C4-2B (cell line): ENCODE measurements around the gene FHAD1.

Experiments
- CTCF ChIP-seq: fragments of 450-650 bp; conservative IDR thresholded peaks from 2 replicates; pipeline ENCODE4 v1.5.1; 2017; ENCODE audit warnings: mild to moderate bottlenecking
- ZFX ChIP-seq: fragments of 450-650 bp; IDR thresholded peaks from 2 replicates; pipeline ENCODE4 v1.6.1; 2017

DNA sequence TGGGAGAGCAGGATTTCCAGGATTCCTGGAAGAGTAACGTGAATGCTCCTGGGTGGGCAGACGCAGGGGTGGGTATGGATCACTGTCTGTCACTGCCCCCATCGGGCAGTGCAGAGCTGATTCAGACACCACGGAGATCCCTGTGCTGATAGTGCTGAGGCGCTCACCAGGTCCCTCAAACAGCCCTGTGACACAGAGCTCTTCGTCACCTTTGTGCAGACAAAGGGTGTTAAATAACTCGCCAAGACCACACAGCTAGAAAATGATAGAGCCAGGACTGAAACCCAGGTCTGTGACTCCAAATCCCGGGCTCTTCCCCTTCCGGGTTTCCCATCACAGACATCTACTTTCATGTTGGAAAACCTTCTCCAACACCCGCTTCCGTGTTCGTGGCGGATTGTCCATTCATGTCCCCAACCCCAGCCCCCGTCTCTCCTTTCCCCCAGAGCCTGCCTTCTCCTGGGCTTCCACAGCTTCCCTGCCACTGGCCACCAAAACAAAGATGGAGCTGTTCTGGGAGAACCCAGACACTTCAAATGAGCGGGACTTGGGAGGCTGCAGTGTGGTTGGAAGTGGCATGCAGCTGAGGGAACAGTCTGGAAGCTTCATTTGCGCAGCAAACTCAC lies 165.3 kb downstream of the FHAD1 start:
- no peak for TF ChIP-seq CTCF
- no peak for TF ChIP-seq ZFX
